Gastroesophageal sphincter (tissue), 3 donors: ENCODE data around the gene VWA5B2.

Source experiments
- CTCF ChIP-seq, 4 experiments: fragments of 200-600 bp in 2 of 4; fragments of 450-650 bp in 2 of 4; sonication (generic) in 1 of 4; IDR thresholded peaks; one replicate each; pipeline ENCODE4 v1.5.1; 2017 to 2019; ENCODE audit warnings: antibody characterized with exemption in 4 of 4, mild to moderate bottlenecking in 2 of 4, moderate library complexity in 2 of 4
- EP300 ChIP-seq: sonication (generic); formaldehyde crosslinking; IDR thresholded peaks from one replicate; pipeline ENCODE4 v1.6.1; 2017; ENCODE audit warnings: antibody characterized with exemption, mild to moderate bottlenecking
- POLR2A ChIP-seq, 2 donors: fragments of 450-650 bp; IDR thresholded peaks; one replicate each; pipeline ENCODE4 v1.6.1; 2017; ENCODE audit warnings: antibody characterized with exemption in 2 of 2, mild to moderate bottlenecking in 2 of 2, moderate library complexity in 1 of 2
- POLR2AphosphoS5 ChIP-seq: sonication (generic); formaldehyde crosslinking; IDR thresholded peaks from one replicate; pipeline ENCODE4 v1.6.1; 2017; ENCODE audit warnings: antibody characterized with exemption

- no peak for TF ChIP-seq CTCF (IDR thresholded peaks at IDR 0.05)
- TF ChIP-seq POLR2A (IDR thresholded peaks at IDR 0.05): no peak
- TF ChIP-seq POLR2AphosphoS5: no peak
- no peak for TF ChIP-seq EP300
Observed at GRCh38 chr3:184186902-184187207, 42.5 kb upstream of the VWA5B2 start.
